ENCODE results near the gene EMILIN2.

DNA sequence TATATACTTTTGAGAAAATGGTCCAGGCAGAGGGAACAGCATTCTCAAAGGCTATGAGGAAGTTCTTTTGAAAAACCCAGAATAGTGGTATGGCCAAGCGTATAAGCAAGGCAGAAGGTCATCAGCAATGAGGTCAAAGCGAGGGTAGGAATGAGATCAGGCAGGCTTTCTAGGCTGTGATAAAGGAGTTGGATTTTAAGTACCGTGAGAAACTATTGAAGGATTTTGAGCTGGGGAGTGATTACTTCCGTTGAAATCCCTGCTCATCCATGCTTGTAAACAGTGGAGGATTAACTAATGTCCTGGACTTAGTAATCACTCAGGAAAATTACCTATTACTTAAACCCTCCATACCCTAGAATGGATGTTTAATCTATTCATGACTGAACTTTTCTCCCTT, 50.2 kb downstream of the EMILIN2 start:
- TF ChIP-seq GATA3 (IDR thresholded peaks at IDR 0.05; ENCODE audit: low read depth, low read length), result no peak
- no peak for TF ChIP-seq GATA2 (IDR thresholded peaks at IDR 0.05; ENCODE audit: low read depth, low read length)
